Panc1 (cell line): ENCODE measurements around the gene CASP9. TPM values are rescaled to one million over a fixed set of nuclear protein-coding genes. Genes with fewer than 3 reads are reported as not detected.

Source experiments
- ATAC-seq: fragments of 200-7000 bp; cut with Tn5 transposase; 2 replicates; pipeline ENCODE4 v1.9.1; 2020; ENCODE audit warnings: mild to moderate bottlenecking, moderate library complexity
- BruUV-seq: library from RNA; stranded (reverse); fragments of 400-500 nt; replicated peaks from 2 replicates; lab custom pipeline; 2021; lab: Mats Ljungman, UMichigan
- CTCF ChIA-PET: fragments of 300-600 bp; sonication (Branson Sonifier 250); formaldehyde crosslinking; loops from one replicate; lab custom pipeline; 2022; ENCODE audit warnings: antibody characterized with exemption; lab: Charles Lee
- POLR2A ChIA-PET: fragments of 300-600 bp; sonication (Branson Sonifier 250); formaldehyde crosslinking; loops from one replicate; lab custom pipeline; 2022; ENCODE audit warnings: antibody characterized with exemption; lab: Charles Lee
- DNase-seq: peaks from one replicate; pipeline ENCODE4 v3.0.0-alpha.2; 2010; ENCODE audit warnings: low read depth, low spot score
- H3K27ac ChIP-seq: 2 replicates; pipeline ENCODE4 v1.5.1; 2011; ENCODE audit warnings: mild to moderate bottlenecking, low read length, inconsistent platforms
- H3K27me3 ChIP-seq: fragments of 200-500 bp; sonication (Bioruptor generic); 2 replicates; pipeline ENCODE4 v1.6.0; 2014; ENCODE audit warnings: low read length, inconsistent platforms; ENCODE audit not compliant: control insufficient read depth, insufficient read depth
- H3K36me3 ChIP-seq: fragments of 200-500 bp; sonication (Bioruptor generic); 2 replicates; pipeline ENCODE4 v1.5.1; 2014; ENCODE audit warnings: inconsistent platforms, mild to moderate bottlenecking, low read length, moderate library complexity; ENCODE audit not compliant: control insufficient read depth, insufficient read depth
- H3K4me1 ChIP-seq: 2 replicates; pipeline ENCODE4 v1.5.1; 2011; ENCODE audit warnings: inconsistent platforms, mild to moderate bottlenecking, low read length, moderate library complexity; ENCODE audit not compliant: control insufficient read depth, insufficient read depth
- H3K4me3 ChIP-seq, 2 experiments: 2 replicates each; pipeline ENCODE4 v1.5.1; 2011 to 2012; ENCODE audit warnings: low read depth in 2 of 2, low read length in 2 of 2, mild to moderate bottlenecking in 2 of 2, inconsistent platforms in 1 of 2, moderate library complexity in 1 of 2
- H3K9me3 ChIP-seq: fragments of 200-500 bp; sonication (Bioruptor generic); 2 replicates; pipeline ENCODE4 v1.5.1; 2014; ENCODE audit warnings: low read depth, mild to moderate bottlenecking, inconsistent platforms, low read length, moderate library complexity; ENCODE audit not compliant: control insufficient read depth, insufficient read depth
- CTCF ChIP-seq: fragments of 450-650 bp; IDR thresholded peaks from 2 replicates; pipeline ENCODE4 v1.5.1; 2017; ENCODE audit warnings: mild to moderate bottlenecking
- POLR2AphosphoS5 ChIP-seq: IDR thresholded peaks from 2 replicates; pipeline ENCODE4 v1.6.1; 2012; ENCODE audit warnings: mild to moderate bottlenecking, low read depth, low read length, moderate library complexity
- REST ChIP-seq, 2 experiments: IDR thresholded peaks; 2 replicates each; pipeline ENCODE4 v1.6.1; 2011 to 2012; ENCODE audit warnings: low read depth in 2 of 2, control low read depth in 1 of 2, low read length in 1 of 2, mild to moderate bottlenecking in 1 of 2, moderate library complexity in 1 of 2; ENCODE audit not compliant: insufficient read depth in 1 of 2
- SIN3A ChIP-seq: IDR thresholded peaks from 2 replicates; pipeline ENCODE4 v1.6.1; 2012; ENCODE audit warnings: low read depth, mild to moderate bottlenecking, low read length, moderate library complexity, borderline replicate concordance; ENCODE audit not compliant: insufficient read depth
- TCF7L2 ChIP-seq: IDR thresholded peaks from 2 replicates; pipeline ENCODE4 v1.6.1; 2011; ENCODE audit warnings: mild to moderate bottlenecking, low read depth, low read length, inconsistent platforms
- in situ Hi-C: cut with HindIII; loops from 2 replicates; pipeline ENCODE4 v1.10.0; 2016; ENCODE audit warnings: low sequenced_read_pairs, low pct_unique_long_range_greater_than_20kb
- intact Hi-C: fragments of 100-400 bp; cut with micrococcal nuclease; formaldehyde crosslinking; loops from one replicate; pipeline ENCODE4 v1.10.0; 2022; ENCODE audit not compliant: unreplicated experiment
- total RNA-seq: library from RNA; stranded (reverse); gene quantifications from one replicate; pipeline ENCODE4 v1.2.1, GENCODE V29; 2021; ENCODE audit not compliant: unreplicated experiment

CASP9 gene
- total RNA-seq, 1 experiment from 2014 or later: 7.5 TPM

- no TSS peak for BruUV-seq
- no peaks in the 10 kb centered on the region for H3K9me3 ChIP-seq
- intact Hi-C loops: no loop called here
- no peak for TF ChIP-seq REST (IDR thresholded peaks at IDR 0.05; ENCODE audit: insufficient read depth in 1 of 2, low read depth in 2 of 2, low read length in 1 of 2)
- TF ChIP-seq TCF7L2: no peak
- no peak for TF ChIP-seq CTCF
- TF ChIP-seq SIN3A: no peak
- no peak for TF ChIP-seq POLR2AphosphoS5
- H3K36me3 ChIP-seq: peaks cover 17% of the 10 kb centered on the region
- in situ Hi-C loops: no loop called here
- no peak for ATAC-seq
- no peak overlapping the region for H3K27ac ChIP-seq
- POLR2A ChIA-PET: no interaction called here
- no peaks in the 10 kb centered on the region for H3K27me3 ChIP-seq
- no peak overlapping the region for H3K4me3 ChIP-seq
- CTCF ChIA-PET: no interaction called here
- H3K4me1 ChIP-seq: no peaks in the 10 kb centered on the region
- DNase-seq: no peak
These were observed 22.6 kb upstream of the CASP9 start for GRCh38 chr1:15546641-15547040.

GRCh38 chr1:15543589-15544568 is 19.9 kb upstream of the CASP9 start:
- intact Hi-C loops: no loop called here
- ChIA-PET CTCF (no interaction called here), POLR2A (interaction anchor here (0.6 kb wide), 1 partner anchor 40 kb away, joined by 3 read pairs; no protein-coding TSS in a partner anchor)
- no TSS peak for BruUV-seq
- H3K27me3 ChIP-seq: no peaks in the 10 kb centered on the region
- H3K36me3 ChIP-seq: peaks cover 16% of the 10 kb centered on the region
- H3K4me3 ChIP-seq: no peak overlapping the region
- no peaks in the 10 kb centered on the region for H3K9me3 ChIP-seq
- DNase-seq (no peak), ATAC-seq (no peak)
- H3K27ac ChIP-seq: no peak overlapping the region
- no peaks in the 10 kb centered on the region for H3K4me1 ChIP-seq
- in situ Hi-C loops: no loop called here
- TF ChIP-seq REST (IDR thresholded peaks at IDR 0.05; ENCODE audit: insufficient read depth in 1 of 2, low read depth in 2 of 2, low read length in 1 of 2): no peak
- no peak for TF ChIP-seq SIN3A
- TF ChIP-seq CTCF: no peak
- TF ChIP-seq TCF7L2: no peak
- no peak for TF ChIP-seq POLR2AphosphoS5
